ENCODE data around the gene SRP72.

Gene SRP72, protein sequence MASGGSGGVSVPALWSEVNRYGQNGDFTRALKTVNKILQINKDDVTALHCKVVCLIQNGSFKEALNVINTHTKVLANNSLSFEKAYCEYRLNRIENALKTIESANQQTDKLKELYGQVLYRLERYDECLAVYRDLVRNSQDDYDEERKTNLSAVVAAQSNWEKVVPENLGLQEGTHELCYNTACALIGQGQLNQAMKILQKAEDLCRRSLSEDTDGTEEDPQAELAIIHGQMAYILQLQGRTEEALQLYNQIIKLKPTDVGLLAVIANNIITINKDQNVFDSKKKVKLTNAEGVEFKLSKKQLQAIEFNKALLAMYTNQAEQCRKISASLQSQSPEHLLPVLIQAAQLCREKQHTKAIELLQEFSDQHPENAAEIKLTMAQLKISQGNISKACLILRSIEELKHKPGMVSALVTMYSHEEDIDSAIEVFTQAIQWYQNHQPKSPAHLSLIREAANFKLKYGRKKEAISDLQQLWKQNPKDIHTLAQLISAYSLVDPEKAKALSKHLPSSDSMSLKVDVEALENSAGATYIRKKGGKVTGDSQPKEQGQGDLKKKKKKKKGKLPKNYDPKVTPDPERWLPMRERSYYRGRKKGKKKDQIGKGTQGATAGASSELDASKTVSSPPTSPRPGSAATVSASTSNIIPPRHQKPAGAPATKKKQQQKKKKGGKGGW

DNA sequence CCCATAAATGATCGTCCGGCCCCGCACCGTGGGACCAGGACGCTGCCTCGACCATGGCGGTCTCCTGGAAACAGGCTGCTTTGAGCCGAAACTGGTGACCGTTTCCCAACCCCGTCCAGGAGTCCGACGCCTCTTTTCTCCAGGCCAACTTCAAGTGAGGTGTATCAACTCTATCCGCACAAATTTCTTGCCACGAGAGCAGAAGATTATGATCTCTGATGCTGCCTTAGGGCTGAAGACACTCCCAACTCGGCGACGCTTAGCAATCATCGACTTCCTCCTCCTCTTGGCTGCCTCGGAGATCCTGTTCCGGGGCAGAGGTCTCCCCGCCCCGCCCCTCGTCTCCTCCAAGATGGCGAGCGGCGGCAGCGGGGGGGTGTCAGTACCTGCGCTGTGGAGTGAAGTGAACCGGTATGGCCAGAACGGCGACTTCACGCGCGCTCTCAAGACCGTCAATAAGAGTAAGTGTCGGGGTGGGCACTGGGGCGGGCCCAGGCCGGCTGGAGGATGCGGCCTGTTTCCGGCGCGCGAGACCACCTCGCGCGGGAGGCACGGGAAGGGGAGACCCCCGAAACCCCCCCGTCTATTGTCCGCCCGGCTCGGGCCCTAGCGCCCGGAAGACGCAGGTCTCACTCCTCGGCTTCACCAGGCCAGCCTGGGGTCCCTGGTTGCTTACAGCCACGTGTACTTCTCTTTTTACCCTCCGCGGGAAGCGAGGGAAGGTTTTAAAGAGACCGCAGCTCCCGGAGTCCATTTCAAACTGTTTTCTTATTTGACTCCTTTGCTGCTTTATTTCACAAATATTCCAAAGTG is at the start of gene SRP72:
Gene SRP72 (plus strand): TSS at position 334 of the 813 bp plus-strand sequence. CDS start 19 bp downstream, at position 353.
- Histone ChIP-seq H3K9me3 (ENCODE audit: insufficient read depth, low read depth, low read length) (no peaks in the 10 kb centered on the region), H3K4me3 (ENCODE audit: low read length) (peak within 1 kb of the TSS; percentile 92), H3K27me3 (ENCODE audit: insufficient read depth, low read length) (no peaks in the 10 kb centered on the region), H3K36me3 (ENCODE audit: insufficient read depth, low read depth, low read length) (peaks cover 34% of the 10 kb centered on the region), H3K27ac (ENCODE audit: low read length) (peak within 1 kb of the TSS; percentile 26), H3K9ac (ENCODE audit: low read depth, low read length) (peak within 1 kb of the TSS; percentile 92), H3K4me1 (ENCODE audit: insufficient read depth, low read length) (peaks cover 6% of the 10 kb centered on the region; the same call in 1 of the 2 replicates)

DNA sequence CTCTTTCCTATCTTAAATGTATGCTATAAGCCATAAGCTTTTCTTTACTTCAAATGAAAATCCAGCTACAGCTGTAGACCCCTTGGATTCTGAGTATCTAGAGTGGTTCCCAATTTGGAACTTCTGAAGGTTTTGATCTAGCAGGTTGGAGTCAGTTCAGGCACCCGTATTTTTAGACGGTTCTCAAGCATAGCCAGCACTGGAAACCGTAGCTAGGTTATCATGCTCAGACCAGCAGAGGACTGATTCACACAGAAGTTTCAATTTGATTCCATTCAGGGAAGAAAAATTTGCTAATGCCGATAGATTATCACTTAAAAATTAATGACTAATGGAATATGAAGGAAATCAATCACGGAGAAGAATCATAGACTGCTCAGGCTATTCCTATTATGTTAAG is 43.2 kb upstream of the SRP72 start:
- Histone ChIP-seq H3K4me1 (ENCODE audit: insufficient read depth, low read length) (peaks cover 14% of the 10 kb centered on the region; the same call in 1 of the 2 replicates), H3K27me3 (ENCODE audit: insufficient read depth, low read length) (no peaks in the 10 kb centered on the region), H3K27ac (ENCODE audit: low read length) (no peak overlapping the region), H3K9me3 (ENCODE audit: insufficient read depth, low read depth, low read length) (peaks cover 4% of the 10 kb centered on the region; the same call in 1 of the 2 replicates), H3K9ac (ENCODE audit: low read depth, low read length) (no peak overlapping the region), H3K4me3 (ENCODE audit: low read length) (no peak overlapping the region), H3K36me3 (ENCODE audit: insufficient read depth, low read depth, low read length) (peaks cover 25% of the 10 kb centered on the region)

DNA sequence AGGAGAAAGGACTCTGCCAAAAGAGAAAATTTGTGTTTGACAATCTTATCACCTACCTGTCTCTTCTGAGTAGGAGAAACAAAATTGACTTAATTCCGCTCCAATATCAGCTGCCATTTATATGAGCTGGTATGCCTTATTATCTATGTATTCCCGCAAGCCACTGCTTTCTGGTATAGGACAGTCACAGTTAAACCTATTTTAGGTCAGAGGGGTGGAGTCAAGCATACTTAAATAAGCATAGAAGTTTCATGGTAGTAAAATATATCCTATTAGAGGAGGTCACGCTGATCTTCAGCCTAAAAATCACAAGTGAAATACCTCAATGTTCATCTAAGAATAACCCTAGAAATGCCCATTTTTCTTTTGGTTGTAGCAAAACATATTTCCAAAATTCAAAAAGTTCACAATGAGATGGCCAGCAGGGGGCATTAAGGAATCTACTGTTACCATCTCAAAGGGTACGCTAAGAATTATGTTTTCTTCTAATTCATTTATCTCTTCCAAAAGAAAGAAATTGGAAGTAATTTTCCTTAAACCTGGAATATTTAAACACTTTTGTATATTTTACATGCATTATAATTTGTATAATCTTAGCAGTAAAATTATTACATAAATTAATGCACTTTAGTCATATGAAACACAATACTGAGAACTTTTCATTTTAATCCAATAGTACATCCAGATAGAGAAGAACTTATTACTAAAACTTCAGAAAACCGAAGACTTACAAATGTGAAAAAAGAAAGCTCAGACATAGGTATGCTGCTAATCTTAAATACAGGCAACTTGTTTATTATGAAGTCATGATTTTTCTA is 42.5 kb upstream of the SRP72 start:
- H3K36me3 ChIP-seq (ENCODE audit: insufficient read depth, low read depth, low read length), result peaks cover 24% of the 10 kb centered on the region
- peak overlapping the region; percentile 40 for H3K9ac ChIP-seq (ENCODE audit: low read depth, low read length)
- peaks cover 4% of the 10 kb centered on the region; the same call in 1 of the 2 replicates for H3K9me3 ChIP-seq (ENCODE audit: insufficient read depth, low read depth, low read length)
- H3K4me3 ChIP-seq (ENCODE audit: low read length), result peak overlapping the region; percentile 31
- peaks cover 16% of the 10 kb centered on the region; the same call in 1 of the 2 replicates for H3K4me1 ChIP-seq (ENCODE audit: insufficient read depth, low read length)
- H3K27ac ChIP-seq (ENCODE audit: low read length), result no peak overlapping the region
- H3K27me3 ChIP-seq (ENCODE audit: insufficient read depth, low read length), result no peaks in the 10 kb centered on the region

DNA sequence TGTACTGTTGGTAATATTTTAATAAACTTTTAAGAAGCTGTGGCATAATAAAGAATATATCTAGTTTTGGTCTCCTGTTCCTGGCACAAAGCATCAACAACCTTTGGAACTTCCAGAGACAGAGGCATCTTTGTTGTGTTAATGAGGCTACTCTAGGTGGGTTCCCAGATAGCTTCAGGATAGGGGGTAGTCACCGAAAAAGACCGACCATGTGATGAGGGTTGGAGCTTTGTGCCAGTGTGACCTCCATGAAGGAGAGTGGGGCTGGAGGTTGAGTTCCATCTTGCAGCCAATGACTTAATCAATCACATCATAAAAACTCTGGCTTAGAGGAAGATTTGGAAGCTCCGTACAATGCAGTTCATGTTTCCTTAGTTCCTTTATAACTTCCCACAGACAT is 41.9 kb upstream of the SRP72 start:
- Histone ChIP-seq H3K36me3 (ENCODE audit: insufficient read depth, low read depth, low read length) (peaks cover 19% of the 10 kb centered on the region), H3K4me1 (ENCODE audit: insufficient read depth, low read length) (peaks cover 16% of the 10 kb centered on the region; the same call in 1 of the 2 replicates), H3K27me3 (ENCODE audit: insufficient read depth, low read length) (no peaks in the 10 kb centered on the region), H3K27ac (ENCODE audit: low read length) (no peak overlapping the region), H3K4me3 (ENCODE audit: low read length) (peak overlapping the region; percentile 31), H3K9ac (ENCODE audit: low read depth, low read length) (peak overlapping the region; percentile 40), H3K9me3 (ENCODE audit: insufficient read depth, low read depth, low read length) (peaks cover 4% of the 10 kb centered on the region; the same call in 1 of the 2 replicates)

DNA sequence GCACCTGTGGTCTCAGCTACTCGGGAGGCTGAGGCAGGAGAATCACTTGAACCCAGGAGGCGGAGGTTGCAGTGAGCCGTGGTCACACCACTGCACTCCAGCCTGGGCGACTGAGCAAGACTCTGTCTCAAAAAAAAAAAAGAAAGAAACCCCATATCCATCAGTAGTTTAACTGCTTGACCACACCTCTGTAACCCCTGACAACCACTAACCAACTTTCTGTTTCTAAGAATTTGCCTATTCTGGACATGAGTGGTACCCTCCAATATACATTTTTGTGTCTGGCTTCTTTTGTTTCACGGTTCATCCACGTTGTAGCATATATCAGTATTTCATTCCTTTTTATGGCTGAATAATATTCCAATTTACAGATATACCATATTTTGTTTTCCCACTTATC is 41.1 kb upstream of the SRP72 start:
- Histone ChIP-seq H3K4me1 (ENCODE audit: insufficient read depth, low read length) (peaks cover 16% of the 10 kb centered on the region; the same call in 1 of the 2 replicates), H3K4me3 (ENCODE audit: low read length) (no peak overlapping the region), H3K9me3 (ENCODE audit: insufficient read depth, low read depth, low read length) (peaks cover 3% of the 10 kb centered on the region; the same call in 1 of the 2 replicates), H3K27ac (ENCODE audit: low read length) (no peak overlapping the region), H3K27me3 (ENCODE audit: insufficient read depth, low read length) (no peaks in the 10 kb centered on the region), H3K36me3 (ENCODE audit: insufficient read depth, low read depth, low read length) (peaks cover 14% of the 10 kb centered on the region), H3K9ac (ENCODE audit: low read depth, low read length) (no peak overlapping the region)

DNA sequence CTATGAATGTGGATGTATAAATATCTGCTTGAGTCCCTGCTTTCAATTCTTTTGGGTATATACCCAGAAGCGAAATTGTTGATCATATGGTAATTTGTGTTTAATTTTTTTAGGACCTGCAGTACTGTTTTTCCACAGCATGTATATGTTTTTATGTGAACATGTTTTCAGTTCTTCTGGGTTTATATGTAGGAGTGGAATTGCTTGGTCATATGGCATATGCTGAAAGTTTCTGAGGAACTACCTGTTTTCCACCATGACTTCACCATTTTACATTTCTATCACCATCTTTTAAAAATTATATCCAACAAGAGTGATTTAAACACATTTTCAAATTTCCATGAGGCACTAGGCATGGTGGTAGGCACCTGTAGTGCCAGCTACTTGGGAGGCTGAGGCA is 40.2 kb upstream of the SRP72 start:
- H3K9me3 ChIP-seq (ENCODE audit: insufficient read depth, low read depth, low read length), result no peaks in the 10 kb centered on the region
- H3K27me3 ChIP-seq (ENCODE audit: insufficient read depth, low read length), result no peaks in the 10 kb centered on the region
- no peak overlapping the region for H3K4me3 ChIP-seq (ENCODE audit: low read length)
- H3K36me3 ChIP-seq (ENCODE audit: insufficient read depth, low read depth, low read length), result peaks cover 8% of the 10 kb centered on the region
- peaks cover 16% of the 10 kb centered on the region; the same call in 1 of the 2 replicates for H3K4me1 ChIP-seq (ENCODE audit: insufficient read depth, low read length)
- no peak overlapping the region for H3K27ac ChIP-seq (ENCODE audit: low read length)
- H3K9ac ChIP-seq (ENCODE audit: low read depth, low read length), result no peak overlapping the region

DNA sequence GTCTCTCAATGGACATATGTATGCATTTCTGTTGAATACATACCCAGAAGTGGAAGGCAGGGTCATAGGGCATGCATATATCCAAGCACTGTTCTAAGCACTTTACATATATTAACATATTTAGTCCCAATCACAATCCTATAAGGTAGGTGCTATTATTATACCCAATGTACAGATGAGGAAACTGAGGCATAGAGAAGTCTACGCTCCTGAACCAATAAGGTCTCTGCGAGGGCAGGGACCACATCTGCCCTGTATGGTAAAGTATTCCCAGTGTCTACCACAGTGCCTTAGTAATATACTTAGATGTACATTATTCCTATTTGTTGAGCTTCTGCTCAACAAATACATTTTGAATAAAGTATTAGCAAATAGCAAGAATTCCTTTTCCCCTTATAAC is 37.2 kb upstream of the SRP72 start:
- Histone ChIP-seq H3K36me3 (ENCODE audit: insufficient read depth, low read depth, low read length) (peaks cover 4% of the 10 kb centered on the region; the same call in 1 of the 2 replicates), H3K9ac (ENCODE audit: low read depth, low read length) (no peak overlapping the region), H3K27ac (ENCODE audit: low read length) (no peak overlapping the region), H3K9me3 (ENCODE audit: insufficient read depth, low read depth, low read length) (no peaks in the 10 kb centered on the region), H3K4me1 (ENCODE audit: insufficient read depth, low read length) (peaks cover 9% of the 10 kb centered on the region; the same call in 1 of the 2 replicates), H3K4me3 (ENCODE audit: low read length) (no peak overlapping the region), H3K27me3 (ENCODE audit: insufficient read depth, low read length) (no peaks in the 10 kb centered on the region)

DNA sequence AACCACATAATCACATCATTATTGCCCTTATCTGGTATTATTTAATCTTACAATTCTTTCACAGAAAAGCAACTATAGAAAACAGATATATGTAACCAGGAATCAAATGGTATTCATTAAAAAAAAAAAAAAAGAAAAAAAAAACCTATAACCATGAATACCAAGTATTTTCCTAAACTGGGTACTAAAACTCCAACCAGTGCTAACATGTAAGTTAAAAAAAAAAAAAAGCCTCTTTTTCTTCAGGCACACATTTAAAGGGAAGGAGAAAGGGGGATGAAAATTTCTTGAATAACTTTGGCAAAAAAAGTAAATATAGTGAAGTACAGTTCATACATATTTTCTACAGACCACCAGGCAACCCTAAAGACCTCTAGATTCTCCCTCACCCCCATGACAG is 34.1 kb upstream of the SRP72 start:
- H3K27ac ChIP-seq (ENCODE audit: low read length), result no peak overlapping the region
- H3K4me3 ChIP-seq (ENCODE audit: low read length), result peak overlapping the region; percentile 99
- peak overlapping the region; percentile 95; the same call in 1 of the 2 replicates for H3K9ac ChIP-seq (ENCODE audit: low read depth, low read length)
- no peaks in the 10 kb centered on the region for H3K27me3 ChIP-seq (ENCODE audit: insufficient read depth, low read length)
- H3K4me1 ChIP-seq (ENCODE audit: insufficient read depth, low read length), result 0 out of 2 replicates have a peak, but pooled peaks cover 4% of the 10 kb centered on the region
- no peaks in the 10 kb centered on the region for H3K36me3 ChIP-seq (ENCODE audit: insufficient read depth, low read depth, low read length)
- H3K9me3 ChIP-seq (ENCODE audit: insufficient read depth, low read depth, low read length), result no peaks in the 10 kb centered on the region

DNA sequence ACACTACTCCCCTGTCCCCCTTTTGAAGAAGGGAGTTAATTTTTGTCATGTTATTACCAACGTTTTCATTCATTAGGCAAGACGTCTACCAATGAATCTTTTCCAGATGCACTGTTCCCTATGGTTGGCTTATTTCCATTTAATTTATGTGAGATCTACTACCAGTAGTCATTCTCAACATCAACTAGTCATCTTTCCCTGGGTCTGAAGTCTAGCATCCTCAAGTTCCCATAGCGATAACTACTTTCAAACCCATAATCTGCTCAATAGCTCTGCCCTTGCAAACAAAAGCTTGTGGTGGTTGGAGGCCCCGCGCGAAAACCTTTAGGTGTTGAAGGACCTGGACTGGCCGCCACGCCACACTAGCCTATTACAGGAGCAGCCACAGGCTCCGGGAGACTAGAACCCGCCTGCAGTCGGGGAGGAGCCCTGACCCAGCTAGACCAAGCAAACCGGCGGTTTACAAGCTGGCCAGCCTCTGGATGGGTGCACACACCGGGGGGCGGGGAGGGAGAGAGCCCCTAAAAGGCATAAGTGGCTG is 32.7 kb upstream of the SRP72 start:
- peak overlapping the region; percentile 57 for H3K27ac ChIP-seq (ENCODE audit: low read length)
- peak overlapping the region; percentile 99 for H3K4me3 ChIP-seq (ENCODE audit: low read length)

DNA sequence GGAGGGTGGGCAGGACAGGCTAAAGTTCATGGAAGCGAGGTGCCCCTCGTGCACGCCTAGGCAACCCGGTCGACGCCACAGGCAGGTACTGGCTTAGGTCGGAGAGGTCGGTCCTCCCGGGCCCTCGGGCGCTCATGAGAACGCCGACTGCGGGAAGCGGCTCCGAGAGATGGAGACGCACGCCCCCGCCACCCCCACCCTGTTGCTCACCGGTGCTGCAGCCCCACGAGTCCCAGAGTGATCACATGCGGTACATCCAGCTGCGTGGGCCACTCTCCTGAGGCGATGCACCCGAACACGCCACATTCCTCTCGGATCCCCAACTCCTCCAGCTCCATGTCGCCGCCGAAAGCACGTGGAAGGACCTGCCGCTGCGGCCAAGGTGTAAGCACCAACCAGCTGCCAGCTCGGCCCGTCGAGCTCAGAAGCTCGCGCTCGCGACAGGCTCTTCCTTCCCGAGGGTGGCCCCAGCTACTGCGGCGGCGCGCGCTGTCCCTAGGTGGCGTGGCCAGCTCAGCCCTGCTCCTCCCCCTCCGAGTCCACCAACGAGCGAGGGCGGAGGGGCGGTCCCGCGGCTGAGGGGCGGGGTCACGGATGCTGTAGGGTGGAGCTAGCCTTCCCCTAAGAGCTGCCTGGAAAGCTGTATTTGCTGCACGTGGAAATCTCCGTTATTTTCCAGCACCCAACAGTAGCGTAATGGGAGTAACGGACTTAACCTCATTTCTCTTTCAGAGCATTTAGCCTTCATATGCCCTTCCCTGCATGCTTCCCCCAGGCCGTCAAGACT is 32.1 kb upstream of the SRP72 start, which contains the start of gene PPAT:
Gene PPAT (minus strand): TSS at position 476 of the 787 bp plus-strand sequence. CDS start 138 bp downstream, at position 338.
- H3K27me3 ChIP-seq (ENCODE audit: insufficient read depth, low read length), result no peaks in the 10 kb centered on the region
- H3K27ac ChIP-seq (ENCODE audit: low read length), result peak within 1 kb of the TSS; percentile 96

More for the DNA sequence above, 32.7 kb upstream of the SRP72 start:
- no peaks in the 10 kb centered on the region for H3K27me3 ChIP-seq (ENCODE audit: insufficient read depth, low read length)
- H3K9ac ChIP-seq (ENCODE audit: low read depth, low read length), result peak overlapping the region; percentile 95
- H3K4me1 ChIP-seq (ENCODE audit: insufficient read depth, low read length), result peaks cover 1% of the 10 kb centered on the region; the same call in 1 of the 2 replicates
- H3K9me3 ChIP-seq (ENCODE audit: insufficient read depth, low read depth, low read length), result no peaks in the 10 kb centered on the region
- H3K36me3 ChIP-seq (ENCODE audit: insufficient read depth, low read depth, low read length), result peaks cover 7% of the 10 kb centered on the region

More for the DNA sequence above, 32.1 kb upstream of the SRP72 start, which contains the start of gene PPAT:
- Histone ChIP-seq H3K9ac (ENCODE audit: low read depth, low read length) (peak within 1 kb of the TSS; percentile 95), H3K4me1 (ENCODE audit: insufficient read depth, low read length) (peaks cover 8% of the 10 kb centered on the region; the same call in 1 of the 2 replicates), H3K4me3 (ENCODE audit: low read length) (peak within 1 kb of the TSS; percentile 99), H3K36me3 (ENCODE audit: insufficient read depth, low read depth, low read length) (peaks cover 14% of the 10 kb centered on the region), H3K9me3 (ENCODE audit: insufficient read depth, low read depth, low read length) (no peaks in the 10 kb centered on the region)
